NOMO-1 treated with dmso at 0.1 percent for 144 hours (cell line): ENCODE measurements around the gene POLR2E.

Experiments
- DNase-seq: peaks from one replicate; lab custom pipeline; 2025; ENCODE audit not compliant: unreplicated experiment; lab: John Stamatoyannopoulos, UW

Gene POLR2E

DNA sequence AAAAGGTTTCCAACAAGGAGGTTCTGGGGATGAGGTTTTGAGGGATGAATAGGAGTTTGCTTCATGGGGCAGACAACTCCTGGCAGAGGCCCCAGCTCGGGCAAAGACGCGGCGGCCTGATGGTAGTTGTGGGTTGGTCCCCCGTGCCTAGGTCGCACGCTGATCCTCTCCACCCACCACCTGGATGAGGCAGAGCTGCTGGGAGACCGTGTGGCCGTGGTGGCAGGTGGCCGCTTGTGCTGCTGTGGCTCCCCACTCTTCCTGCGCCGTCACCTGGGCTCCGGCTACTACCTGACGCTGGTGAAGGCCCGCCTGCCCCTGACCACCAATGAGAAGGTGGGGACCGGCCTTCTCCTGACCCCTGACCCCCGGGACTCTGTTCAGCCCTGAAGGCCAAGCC lies 43.4 kb downstream of the POLR2E start:
- no peak for DNase-seq

DNA sequence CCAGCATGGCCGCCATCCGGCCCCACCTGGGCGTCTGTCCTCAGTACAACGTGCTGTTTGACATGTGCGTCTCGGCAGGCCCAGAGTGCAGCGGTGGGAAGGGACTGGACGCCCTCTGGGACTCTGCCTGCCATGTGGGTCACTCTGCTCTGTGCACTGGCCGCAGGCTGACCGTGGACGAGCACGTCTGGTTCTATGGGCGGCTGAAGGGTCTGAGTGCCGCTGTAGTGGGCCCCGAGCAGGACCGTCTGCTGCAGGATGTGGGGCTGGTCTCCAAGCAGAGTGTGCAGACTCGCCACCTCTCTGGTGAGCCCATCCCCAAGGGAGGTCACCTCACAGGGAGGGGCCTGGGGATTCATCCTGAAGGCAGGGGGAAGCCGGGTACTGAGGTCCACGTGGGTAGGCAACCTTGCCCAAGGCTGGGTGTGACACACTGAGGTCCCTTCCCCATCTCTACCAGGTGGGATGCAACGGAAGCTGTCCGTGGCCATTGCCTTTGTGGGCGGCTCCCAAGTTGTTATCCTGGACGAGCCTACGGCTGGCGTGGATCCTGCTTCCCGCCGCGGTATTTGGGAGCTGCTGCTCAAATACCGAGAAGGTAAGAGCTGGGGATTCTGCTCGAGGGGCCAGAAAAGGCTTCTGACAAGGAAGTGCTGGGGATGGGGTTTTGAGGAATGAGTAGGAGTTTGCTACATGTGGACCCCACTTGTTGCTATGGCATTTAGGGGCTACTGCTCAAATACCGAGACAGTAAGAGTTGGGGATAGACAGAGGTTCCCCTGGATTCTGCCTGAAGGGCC lies 44.0 kb downstream of the POLR2E start:
- DNase-seq, result no peak

DNA sequence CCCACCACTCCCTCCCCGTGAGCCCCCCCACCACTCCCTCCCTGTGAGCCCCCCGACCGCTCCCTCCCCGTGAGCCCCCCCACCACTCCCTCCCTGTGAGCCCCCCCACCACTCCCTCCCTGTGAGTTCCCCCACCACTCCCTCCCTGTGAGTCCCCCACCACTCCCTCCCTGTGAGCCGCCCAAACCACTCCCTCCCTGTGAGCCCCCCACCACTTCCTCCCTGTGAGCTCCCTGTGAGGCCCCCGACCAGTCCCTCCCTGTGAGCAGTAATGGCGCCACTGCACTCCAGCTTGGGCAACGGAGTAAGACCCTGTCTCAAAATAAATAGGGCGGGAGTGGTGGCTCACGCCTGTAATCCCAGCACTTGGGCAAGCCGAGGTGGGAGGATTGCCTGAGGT lies 45.4 kb downstream of the POLR2E start:
- no peak for DNase-seq

DNA sequence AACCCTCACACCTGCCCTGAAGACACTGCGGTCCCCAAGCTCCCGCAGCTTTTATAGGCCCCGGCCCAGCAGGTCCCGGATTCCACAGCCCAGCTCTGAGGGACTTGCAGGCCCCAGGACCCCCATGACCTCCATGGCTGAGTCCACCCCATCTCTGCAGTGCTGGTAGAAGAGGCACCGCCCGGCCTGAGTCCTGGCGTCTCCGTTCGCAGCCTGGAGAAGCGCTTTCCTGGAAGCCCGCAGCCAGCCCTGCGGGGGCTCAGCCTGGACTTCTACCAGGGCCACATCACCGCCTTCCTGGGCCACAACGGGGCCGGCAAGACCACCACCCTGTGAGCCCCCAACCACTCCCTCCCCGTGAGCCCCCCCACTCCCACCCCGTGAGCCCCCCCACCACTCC lies 46.1 kb downstream of the POLR2E start:
- DNase-seq, result no peak

DNA sequence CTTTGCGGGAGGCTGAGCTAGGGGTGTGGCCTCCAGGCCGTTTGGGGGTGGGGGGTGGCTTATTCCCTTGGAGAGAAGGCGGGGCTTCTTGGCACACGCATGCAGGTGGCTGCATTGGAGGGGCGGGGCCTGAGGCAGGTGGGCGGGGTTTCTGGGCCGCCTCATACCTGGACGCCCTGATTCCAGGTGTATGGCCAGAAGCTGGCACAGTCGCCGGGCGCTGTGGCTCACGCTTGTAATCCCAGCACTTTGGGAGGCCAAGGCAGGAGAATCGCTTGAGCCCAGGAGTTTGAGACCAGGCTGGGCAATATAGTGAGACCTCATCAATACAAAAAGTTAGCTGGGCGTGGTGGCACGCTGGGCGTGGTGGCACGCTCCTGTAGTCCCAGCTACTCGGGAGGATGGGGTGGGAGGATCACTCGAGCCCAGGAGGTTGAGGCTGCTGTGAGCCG lies 47.5 kb downstream of the POLR2E start:
- DNase-seq, result no peak

DNA sequence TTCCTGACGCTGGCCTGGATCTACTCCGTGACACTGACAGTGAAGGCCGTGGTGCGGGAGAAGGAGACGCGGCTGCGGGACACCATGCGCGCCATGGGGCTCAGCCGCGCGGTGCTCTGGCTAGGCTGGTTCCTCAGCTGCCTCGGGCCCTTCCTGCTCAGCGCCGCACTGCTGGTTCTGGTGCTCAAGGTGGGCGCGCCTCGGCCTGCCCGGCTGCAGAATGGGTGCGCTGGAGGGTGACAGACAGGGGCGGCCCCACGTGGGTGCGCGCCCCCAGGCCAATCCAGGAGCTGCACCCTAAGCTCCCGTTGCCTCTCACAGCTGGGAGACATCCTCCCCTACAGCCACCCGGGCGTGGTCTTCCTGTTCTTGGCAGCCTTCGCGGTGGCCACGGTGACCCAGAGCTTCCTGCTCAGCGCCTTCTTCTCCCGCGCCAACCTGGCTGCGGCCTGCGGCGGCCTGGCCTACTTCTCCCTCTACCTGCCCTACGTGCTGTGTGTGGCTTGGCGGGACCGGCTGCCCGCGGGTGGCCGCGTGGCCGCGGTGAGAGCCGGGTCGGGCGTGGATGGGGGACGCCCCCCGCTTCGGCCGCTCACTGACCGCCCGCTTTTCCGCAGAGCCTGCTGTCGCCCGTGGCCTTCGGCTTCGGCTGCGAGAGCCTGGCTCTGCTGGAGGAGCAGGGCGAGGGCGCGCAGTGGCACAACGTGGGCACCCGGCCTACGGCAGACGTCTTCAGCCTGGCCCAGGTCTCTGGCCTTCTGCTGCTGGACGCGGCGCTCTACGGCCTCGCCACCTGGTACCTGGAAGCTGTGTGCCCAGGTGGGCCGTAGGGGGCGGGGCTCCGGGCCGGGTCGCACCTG lies 48.1 kb downstream of the POLR2E start:
- no peak for DNase-seq

DNA sequence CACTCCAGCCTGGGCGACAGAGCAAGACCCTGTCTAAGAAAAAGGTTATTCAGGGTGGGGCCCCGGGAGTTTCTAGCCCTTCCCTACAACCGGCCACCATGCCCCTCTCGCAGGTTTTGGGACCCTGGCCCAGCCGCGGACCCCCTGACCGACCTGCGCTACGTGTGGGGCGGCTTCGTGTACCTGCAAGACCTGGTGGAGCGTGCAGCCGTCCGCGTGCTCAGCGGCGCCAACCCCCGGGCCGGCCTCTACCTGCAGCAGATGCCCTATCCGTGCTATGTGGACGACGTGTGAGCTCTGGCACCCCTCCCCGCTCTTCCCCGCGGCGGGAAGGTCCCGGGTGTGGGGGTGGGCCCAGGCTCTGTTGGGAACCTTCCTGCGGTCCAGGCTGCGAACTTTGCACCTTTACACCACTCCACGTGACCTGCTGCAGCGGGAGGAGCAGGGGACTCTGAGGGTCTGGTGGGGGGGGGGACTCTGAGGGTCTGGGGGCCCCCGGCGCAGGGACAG lies 49.0 kb downstream of the POLR2E start:
- DNase-seq, result no peak

DNA sequence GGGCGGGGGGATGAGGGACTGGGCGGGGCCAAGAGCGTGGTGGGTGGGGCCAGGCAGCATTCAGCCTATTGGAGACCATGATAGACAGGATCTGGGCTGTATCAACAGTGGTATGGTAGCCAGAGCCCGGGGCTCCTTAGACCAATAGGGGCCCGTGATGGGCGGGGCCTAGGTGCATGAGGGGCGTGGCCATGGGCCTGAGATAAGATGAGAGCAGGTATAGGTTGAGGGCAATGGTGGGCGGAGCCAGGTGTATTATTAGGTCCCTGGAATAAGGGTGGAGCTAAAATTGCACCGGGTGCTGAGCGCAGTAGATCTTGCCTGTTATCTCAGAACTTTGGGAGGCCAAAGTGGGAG lies 50.0 kb downstream of the POLR2E start:
- DNase-seq, result no peak

DNA sequence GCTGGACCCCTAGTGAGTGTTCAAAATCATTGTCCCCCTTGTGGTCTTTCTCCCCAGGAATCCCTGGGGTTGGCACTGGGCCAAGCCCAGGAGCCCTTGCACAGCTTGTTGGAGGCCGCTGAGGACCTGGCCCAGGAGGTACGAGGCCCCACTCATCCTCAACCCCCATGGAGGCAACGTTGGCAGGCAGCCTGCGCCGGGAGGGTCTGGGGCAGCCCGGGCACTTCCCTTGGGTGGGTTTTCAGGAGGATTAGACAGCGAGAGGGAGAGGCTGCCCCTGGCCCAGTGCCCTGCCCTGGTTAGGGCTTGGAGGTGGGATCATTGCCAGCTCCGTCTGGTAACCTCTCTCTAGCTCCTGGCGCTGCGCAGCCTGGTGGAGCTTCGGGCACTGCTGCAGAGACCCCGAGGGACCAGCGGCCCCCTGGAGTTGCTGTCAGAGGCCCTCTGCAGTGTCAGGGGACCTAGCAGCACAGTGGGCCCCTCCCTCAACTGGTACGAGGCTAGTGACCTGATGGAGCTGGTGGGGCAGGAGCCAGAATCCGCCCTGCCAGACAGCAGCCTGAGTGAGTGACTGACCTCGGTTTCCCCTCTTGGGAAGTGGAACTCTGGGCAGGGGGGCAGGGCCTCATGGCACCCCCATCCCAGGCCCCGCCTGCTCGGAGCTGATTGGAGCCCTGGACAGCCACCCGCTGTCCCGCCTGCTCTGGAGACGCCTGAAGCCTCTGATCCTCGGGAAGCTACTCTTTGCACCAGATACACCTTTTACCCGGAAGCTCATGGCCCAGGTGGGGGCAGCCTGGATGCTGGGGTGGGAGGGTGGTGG lies 52.3 kb downstream of the POLR2E start:
- DNase-seq, result no peak

DNA sequence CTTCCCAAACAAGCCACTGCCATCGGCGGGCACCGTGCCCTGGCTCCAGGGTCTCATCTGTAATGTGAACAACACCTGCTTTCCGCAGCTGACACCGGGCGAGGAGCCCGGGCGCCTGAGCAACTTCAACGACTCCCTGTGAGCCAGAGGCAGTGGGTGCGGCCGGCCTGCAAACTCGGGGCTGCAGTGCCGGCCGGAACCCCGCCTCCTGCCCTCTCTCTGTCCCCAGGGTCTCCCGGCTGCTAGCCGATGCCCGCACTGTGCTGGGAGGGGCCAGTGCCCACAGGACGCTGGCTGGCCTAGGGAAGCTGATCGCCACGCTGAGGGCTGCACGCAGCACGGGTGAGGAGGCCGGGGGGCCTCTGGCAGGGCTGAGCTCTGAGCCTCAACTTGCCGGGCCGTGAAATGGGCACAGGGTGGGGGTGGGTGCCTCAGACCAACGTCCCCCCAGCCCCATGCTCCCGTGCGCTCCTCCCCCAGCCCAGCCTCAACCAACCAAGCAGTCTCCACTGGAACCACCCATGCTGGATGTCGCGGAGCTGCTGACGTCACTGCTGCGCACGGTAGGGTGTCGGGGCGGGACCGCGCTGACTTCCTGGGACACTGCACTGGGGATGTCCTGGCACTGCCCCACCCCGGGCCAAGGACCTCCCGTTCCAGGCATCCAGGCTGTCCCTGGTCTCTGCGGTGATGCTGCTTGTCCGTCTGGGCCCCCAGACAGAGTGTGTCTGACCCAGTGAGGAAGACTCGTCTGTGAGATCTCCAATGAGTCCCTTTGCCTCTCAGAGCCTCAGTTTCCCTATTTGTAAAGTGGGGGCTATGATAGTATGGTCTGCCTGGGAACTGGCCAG lies 53.1 kb downstream of the POLR2E start:
- DNase-seq, result no peak

DNA sequence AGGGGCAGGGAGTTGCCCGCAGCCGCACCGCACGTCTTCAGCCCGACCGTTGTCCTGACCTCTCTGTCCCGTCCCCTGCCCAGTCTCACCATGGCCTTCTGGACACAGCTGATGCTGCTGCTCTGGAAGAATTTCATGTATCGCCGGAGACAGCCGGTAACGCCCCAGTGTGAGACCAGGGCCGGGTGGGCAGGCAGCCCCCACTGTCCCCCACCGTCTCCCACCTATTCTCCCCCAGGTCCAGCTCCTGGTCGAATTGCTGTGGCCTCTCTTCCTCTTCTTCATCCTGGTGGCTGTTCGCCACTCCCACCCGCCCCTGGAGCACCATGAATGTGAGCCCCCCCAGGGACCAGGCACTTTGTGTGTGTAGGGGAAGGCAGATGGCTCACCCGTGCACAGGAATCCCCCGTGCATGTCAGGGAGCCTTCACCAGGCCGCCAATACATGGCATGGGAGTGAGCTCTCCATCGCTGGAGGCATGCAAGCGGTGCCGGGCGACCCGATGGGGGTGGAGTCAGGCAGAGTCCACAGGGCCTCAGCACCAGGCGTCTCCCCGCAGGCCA lies 53.8 kb downstream of the POLR2E start:
- no peak for DNase-seq

DNA sequence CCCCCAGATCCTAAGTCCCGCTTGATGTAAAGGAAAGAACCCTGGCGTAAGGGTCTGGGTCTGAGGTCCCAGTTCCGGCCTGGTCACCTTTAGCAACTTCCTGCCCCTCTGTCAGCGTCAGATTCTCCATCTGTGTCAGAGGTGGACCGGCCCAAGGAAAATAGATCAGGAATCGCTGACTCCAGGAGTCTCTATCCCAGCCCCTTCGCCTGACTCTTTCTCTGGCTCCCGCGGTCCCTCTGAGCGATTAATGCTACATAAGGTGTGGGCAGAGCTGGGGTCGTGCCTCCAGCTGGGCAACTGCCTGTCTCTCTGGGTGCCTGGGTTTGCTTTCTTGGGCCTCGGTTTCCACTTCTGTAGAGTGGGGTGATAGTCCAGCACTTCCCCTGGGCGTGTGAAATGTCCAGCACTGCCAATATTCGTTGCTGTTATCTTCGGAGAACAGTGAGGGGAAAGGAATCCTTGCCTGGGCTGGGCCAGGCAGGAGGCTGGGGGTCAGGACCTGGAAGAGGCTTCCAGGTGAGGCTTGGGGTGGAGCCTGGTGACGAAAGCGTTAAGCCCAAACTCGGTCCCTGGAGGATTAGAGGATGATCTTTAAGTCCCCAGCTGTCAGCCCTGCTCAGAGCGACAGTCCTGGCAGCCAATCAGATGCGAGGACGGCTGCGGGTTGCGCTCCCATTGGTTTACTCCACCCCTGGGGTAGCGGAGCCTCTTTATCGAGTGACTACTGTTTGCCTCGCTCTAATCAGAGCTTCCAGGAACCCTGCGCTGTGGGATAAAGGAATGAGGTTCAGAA lies 54.5 kb downstream of the POLR2E start:
- peak; percentile 71 for DNase-seq

DNA sequence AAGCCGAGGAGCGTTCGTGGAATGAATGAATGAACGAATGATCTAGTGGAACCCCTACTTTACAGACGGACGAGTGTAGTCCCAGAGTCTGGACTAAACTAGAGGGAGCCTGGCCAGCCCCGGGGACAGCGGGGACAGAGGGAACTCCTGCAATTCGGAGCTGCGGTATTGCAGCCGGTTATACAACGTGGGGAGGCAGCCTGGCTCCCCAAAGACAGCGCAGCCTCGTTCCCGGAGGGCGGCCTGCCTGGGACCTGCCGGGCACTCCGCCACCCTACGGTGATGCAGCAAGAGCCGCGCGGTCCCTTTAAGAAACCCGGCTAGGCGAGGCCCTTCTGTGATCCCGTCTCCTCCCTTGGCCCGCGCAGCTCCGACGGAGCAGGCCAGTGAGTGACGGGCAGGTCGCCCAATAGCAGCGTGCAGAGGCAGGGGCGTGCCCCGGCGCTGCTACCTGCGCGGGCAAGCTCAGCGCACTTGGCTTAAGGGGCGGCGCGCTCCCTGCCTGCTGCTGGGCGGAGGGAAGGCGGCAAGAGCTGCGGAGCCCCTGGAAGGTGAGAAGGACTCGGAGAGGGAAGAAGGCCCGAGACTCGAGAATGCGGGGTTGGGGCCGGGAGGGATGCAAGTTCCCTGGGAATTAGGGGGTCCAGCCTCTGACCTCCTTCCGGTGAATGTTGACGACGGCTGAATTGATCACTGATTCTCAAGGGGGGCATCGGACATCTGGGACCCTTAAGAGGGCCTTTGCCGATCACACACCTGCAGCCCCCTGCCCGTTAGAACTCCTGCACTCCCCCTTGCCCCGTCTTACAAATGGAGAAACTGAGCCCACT lies 55.3 kb downstream of the POLR2E start, which contains the start of gene ABCA7:
ABCA7 (plus strand) TSS at position 462 of the 830 bp plus-strand sequence. CDS start 1,255 bp downstream, outside the sequence.
- peak; percentile 98 for DNase-seq

DNA sequence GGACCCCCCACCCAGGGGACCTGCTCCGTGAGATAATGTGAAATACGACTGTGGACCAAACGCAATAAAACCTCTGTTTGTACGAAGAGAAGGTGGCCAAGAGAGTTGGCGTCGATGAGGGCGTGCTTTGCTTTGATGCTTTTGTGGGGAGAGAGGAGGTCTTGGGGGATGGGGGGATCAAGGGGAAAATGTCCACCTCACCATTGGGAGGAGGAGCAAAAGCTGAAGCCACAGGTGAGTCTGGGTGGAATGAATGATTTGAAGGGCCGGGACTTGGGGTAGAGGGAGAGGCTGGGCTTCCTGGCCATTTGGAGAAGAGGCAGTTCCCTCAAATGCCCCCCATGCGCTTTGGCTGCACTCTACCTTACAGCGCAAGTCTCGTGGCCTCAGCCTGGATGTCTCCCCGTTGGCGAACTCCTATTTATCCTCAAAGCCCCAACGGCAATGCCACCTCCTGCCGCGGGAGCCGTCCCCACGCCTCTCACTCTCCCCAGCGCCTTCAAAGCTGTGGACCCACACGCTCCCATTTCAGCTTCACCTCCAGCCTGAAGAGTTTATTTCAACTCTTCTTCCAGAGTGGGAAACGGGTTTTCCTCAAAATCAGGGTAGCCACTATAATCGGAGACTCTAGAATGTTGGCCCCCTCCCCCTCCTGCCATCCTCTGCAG lies 56.1 kb downstream of the POLR2E start:
- no peak for DNase-seq

DNA sequence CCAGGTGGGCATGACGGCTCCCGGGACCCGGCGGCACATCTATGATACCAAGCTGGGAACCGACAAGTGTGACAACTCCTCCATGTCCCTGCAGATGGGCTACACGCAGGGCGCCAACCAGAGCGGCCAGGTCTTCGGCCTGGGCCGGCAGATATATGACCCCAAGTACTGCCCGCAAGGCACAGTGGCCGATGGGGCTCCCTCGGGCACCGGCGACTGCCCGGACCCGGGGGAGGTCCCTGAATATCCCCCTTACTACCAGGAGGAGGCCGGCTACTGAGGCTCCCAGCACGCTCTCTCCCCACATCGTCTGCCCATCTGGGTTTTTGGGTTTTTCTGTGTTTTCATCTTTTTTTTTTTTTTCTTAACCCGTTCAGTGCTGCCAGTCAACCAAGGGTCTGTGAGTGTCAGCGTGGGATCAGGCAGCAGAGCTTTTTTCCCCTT lies 57.5 kb downstream of the POLR2E start:
- peak; percentile 72 for DNase-seq
